AG04450 (cell line): Measurements from ENCODE around the gene IMMP2L. TPM values are rescaled to one million over a fixed set of nuclear protein-coding genes. Genes with fewer than 3 reads are reported as not detected.

Experiments
- CTCF ChIA-PET: fragments of 300-600, 350-600 bp; formaldehyde crosslinking; extraction: SDS; loops from one replicate; lab custom pipeline; 2022; ENCODE audit warnings: antibody characterized with exemption, inconsistent platforms; lab: Charles Lee
- POLR2A ChIA-PET: fragments of 350-600 bp; formaldehyde crosslinking; extraction: SDS; loops from one replicate; lab custom pipeline; 2021; ENCODE audit warnings: antibody characterized with exemption, inconsistent platforms; lab: Yijun Ruan, JAX
- DNase-seq: peaks from one replicate; pipeline ENCODE4 v3.0.0-alpha.2; 2011; ENCODE audit warnings: low read depth, low spot score
- H3K27ac ChIP-seq: one replicate; pipeline ENCODE4 v1.5.1; 2012; ENCODE audit warnings: low read depth, low read length, control low read depth
- H3K27me3 ChIP-seq: one replicate; pipeline ENCODE4 v1.6.0; 2012; ENCODE audit warnings: low read length; ENCODE audit not compliant: control insufficient read depth, insufficient read depth
- H3K4me3 ChIP-seq: 2 replicates; pipeline ENCODE4 v1.5.1; 2011; ENCODE audit warnings: mild to moderate bottlenecking, low read depth, low read length, control low read depth
- H3K9me3 ChIP-seq: 2 replicates; pipeline ENCODE4 v1.5.1; 2012; ENCODE audit warnings: low read length; ENCODE audit not compliant: control insufficient read depth, insufficient read depth
- polyA plus RNA-seq: library from polyadenylated mRNA; depleted of rRNA; stranded (reverse); fragments of >200 nt; gene quantifications from 2 replicates; pipeline ENCODE4 v1.2.3, GENCODE V29; 2011
- TF ChIP-seq, protein P1 (sequence below): IDR thresholded peaks from 2 replicates; pipeline ENCODE4 v1.5.1; 2011; ENCODE audit warnings: low read depth, low read length, control low read depth, inconsistent platforms

The IMMP2L gene
- polyA plus RNA-seq, 1 experiment = 8.0 TPM

DNA sequence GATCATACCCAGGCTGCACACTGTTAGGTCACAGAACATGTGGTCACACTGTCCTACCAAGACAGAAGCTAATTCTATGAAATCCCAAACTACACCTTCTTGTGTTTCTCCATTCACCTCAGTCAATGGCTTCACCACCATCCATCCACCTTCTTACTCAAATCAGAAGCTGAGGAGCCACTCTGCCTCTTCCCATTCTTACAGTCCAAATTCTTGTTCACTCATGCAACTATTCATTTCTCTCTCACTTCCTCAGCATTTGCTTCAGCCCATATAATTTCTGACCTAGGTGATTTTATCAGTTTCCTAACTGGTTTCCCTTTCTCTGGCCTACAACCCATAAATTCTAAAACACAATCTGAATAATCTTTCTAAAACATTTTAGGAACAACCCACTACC lies 242.2 kb downstream of the IMMP2L start:
- no peaks in the 10 kb centered on the region for H3K9me3 ChIP-seq
- H3K27me3 ChIP-seq = no peaks in the 10 kb centered on the region
- no peak for DNase-seq
- TF ChIP-seq, protein P1, sequence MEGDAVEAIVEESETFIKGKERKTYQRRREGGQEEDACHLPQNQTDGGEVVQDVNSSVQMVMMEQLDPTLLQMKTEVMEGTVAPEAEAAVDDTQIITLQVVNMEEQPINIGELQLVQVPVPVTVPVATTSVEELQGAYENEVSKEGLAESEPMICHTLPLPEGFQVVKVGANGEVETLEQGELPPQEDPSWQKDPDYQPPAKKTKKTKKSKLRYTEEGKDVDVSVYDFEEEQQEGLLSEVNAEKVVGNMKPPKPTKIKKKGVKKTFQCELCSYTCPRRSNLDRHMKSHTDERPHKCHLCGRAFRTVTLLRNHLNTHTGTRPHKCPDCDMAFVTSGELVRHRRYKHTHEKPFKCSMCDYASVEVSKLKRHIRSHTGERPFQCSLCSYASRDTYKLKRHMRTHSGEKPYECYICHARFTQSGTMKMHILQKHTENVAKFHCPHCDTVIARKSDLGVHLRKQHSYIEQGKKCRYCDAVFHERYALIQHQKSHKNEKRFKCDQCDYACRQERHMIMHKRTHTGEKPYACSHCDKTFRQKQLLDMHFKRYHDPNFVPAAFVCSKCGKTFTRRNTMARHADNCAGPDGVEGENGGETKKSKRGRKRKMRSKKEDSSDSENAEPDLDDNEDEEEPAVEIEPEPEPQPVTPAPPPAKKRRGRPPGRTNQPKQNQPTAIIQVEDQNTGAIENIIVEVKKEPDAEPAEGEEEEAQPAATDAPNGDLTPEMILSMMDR = no peak
- no peak overlapping the region for H3K27ac ChIP-seq
- POLR2A ChIA-PET = no interaction called here
- CTCF ChIA-PET = no interaction called here
- no peak overlapping the region for H3K4me3 ChIP-seq

DNA sequence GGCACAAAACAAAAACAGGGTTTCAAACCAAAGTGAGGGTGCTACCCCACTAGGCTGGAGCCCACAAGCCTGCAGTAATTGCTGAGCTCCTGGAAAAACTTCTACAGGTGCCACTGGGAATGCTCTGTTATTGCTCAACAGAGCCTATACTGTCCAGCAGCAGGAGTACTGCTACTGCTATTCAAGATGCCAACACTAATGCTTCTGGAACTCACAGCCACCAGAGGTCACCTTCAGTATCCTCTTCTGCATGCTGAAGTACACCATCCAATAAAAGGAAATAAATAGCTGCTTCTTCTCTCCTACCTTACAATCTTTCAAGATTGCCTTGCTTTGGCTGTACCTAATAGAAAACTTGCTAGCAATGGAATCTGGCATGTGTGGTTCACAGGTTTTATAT lies 249.3 kb downstream of the IMMP2L start:
- DNase-seq = no peak
- TF ChIP-seq, protein P1 = no peak
- ChIA-PET POLR2A (no interaction called here), CTCF (no interaction called here)
- no peaks in the 10 kb centered on the region for H3K27me3 ChIP-seq
- H3K27ac ChIP-seq = no peak overlapping the region
- H3K9me3 ChIP-seq = no peaks in the 10 kb centered on the region
- no peak overlapping the region for H3K4me3 ChIP-seq

DNA sequence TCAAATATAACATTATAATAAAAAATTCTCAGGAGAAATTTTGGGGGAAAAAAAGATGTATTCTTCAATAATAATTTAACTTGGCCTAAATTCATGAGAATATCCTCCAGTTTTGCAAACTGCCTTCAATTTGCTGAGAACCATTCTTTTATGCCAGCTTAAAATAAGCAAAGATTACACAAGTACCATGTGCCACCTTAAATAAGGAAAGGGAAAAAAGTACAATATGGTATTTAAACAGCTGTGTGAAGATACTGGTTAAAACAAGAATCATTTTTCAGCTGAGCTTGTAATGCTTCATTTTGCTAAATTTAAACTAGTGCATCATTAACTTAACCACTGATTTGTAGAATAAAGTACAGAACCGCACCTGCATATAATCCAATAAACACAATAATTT lies 253.6 kb downstream of the IMMP2L start:
- CTCF ChIA-PET = no interaction called here
- POLR2A ChIA-PET = no interaction called here
- Histone ChIP-seq H3K27ac (no peak overlapping the region), H3K9me3 (no peaks in the 10 kb centered on the region), H3K27me3 (no peaks in the 10 kb centered on the region), H3K4me3 (no peak overlapping the region)
- TF ChIP-seq, protein P1 = no peak
- DNase-seq = no peak

DNA sequence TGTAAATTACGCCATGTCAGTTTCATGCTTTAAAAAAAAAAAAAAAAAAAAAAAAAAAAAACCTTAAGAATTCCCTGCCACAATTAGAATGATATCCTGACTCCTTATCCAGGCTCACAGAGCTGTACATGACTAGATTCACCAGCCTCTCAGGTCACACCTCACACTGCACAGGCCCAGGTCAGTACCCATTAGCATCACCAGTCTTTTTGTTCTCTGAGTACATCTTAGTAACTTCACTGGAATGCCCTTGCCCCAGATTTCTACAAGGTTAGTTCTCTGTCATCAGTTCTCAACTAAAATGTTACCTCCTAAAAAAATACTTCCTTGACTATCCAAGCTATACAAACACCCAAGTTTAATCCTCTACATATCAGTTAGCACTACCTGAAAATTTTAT lies 260.4 kb downstream of the IMMP2L start:
- no peak for DNase-seq
- Histone ChIP-seq H3K27me3 (no peaks in the 10 kb centered on the region), H3K9me3 (no peaks in the 10 kb centered on the region), H3K27ac (no peak overlapping the region), H3K4me3 (no peak overlapping the region)
- POLR2A ChIA-PET = no interaction called here
- CTCF ChIA-PET = no interaction called here
- TF ChIP-seq, protein P1 = no peak

DNA sequence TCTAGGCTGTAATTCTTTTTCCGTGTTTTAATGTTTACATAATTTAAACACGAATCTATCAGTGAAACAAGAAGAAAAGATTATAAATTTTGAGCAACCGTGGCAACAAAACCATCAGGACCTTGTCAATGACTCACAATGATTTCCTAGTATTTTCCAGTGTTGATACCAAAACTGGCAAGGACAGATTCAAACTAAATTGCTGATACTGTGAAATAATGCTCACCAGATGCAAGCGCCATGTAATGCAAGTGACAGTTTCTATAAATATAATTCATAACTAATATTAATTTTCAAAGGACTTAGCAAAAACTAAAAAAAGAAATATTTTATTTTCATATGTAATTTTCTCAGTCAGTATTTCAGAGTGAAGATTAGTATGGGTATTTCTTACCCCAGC lies 267.8 kb downstream of the IMMP2L start:
- H3K27me3 ChIP-seq = no peaks in the 10 kb centered on the region
- ChIA-PET POLR2A (no interaction called here), CTCF (no interaction called here)
- no peak overlapping the region for H3K27ac ChIP-seq
- no peaks in the 10 kb centered on the region for H3K9me3 ChIP-seq
- no peak for DNase-seq
- H3K4me3 ChIP-seq = no peak overlapping the region
- TF ChIP-seq, protein P1 = no peak
